ENCODE measurements around the gene GASK1B. TPM values are rescaled to one million over a fixed set of nuclear protein-coding genes. Genes with fewer than 3 reads are reported as not detected.
A peak's percentile ranks its signal among the peaks of the same experiment; 100 is the strongest.

GASK1B gene
- polyA plus RNA-seq, 2 donors, result 1.0 to 1.6 TPM

DNA sequence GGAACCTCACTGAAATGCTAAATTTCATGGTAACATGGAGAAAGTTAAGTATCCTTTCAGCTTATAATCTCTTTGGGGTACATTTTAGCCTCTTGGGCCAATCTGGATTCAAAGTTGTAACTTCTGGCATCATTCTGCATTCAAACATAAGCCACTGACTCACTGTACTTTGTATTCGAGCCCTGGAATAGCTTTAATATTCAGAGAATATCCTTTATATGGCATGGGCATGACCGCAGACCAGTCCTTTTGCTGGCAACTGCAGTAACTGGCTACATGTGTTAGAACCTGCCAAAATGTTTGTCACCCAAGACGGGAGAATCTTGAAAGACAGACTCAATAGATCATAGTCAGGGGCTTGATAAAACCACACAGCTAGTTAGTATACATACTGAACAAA is 3.3 kb downstream of the GASK1B start:
- Histone ChIP-seq H3K4me3 (ENCODE audit: low read depth in 1 of 2, low read length in 2 of 2) (peak overlapping the region in 1 of 2 donors; percentile 2), H3K4me1 (ENCODE audit: control insufficient read depth in 2 of 2, insufficient read depth in 2 of 2, low read length in 1 of 2) (peaks cover 0 to 3% of the 10 kb centered on the region in 2 donors), H3K9me3 (ENCODE audit: control insufficient read depth in 2 of 2, insufficient read depth in 1 of 2, low read depth in 1 of 2, low read length in 1 of 2) (no peaks in the 10 kb centered on the region), H3K27ac (ENCODE audit: low read depth in 2 of 2, low read length in 1 of 2) (no peak overlapping the region), H3K36me3 (ENCODE audit: control insufficient read depth in 2 of 2, insufficient read depth in 2 of 2, low read length in 1 of 2) (no peaks in the 10 kb centered on the region), H3K27me3 (ENCODE audit: control insufficient read depth in 1 of 2, insufficient read depth in 2 of 2, low read length in 2 of 2) (no peaks in the 10 kb centered on the region)
- 28 to 45% methylated on average over 3 of the region's 3 CpGs for WGBS, 2 donors

DNA sequence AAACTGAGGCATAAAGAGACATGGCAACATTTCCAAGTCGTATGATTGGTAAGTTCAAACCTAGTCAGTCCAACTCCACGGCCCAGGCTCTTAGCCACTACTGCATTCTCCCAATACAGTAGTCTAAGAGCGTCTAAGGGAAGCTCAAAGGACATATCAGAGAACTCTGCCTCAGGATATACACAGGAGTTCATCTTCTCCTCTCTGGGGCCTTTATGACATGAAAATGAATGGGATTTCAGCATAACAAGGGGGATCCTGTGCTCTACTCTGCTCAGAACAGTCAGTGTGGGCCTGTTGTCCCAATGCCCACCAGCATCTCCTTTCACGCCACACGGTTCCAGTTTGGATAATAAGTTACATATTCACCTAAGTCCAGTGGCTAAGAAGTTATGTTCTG is 4.2 kb downstream of the GASK1B start:
- H3K9me3 ChIP-seq (ENCODE audit: control insufficient read depth in 2 of 2, insufficient read depth in 1 of 2, low read depth in 1 of 2, low read length in 1 of 2), result no peaks in the 10 kb centered on the region
- peak overlapping the region in 1 of 2 donors; percentile 15 for H3K4me3 ChIP-seq (ENCODE audit: low read depth in 1 of 2, low read length in 2 of 2)
- WGBS, 2 donors, result 77 to 85% methylated on average over 5 of the region's 5 CpGs
- no peak overlapping the region for H3K27ac ChIP-seq (ENCODE audit: low read depth in 2 of 2, low read length in 1 of 2)
- H3K36me3 ChIP-seq (ENCODE audit: control insufficient read depth in 2 of 2, insufficient read depth in 2 of 2, low read length in 1 of 2), result no peaks in the 10 kb centered on the region
- peaks cover 0 to 3% of the 10 kb centered on the region in 2 donors for H3K4me1 ChIP-seq (ENCODE audit: control insufficient read depth in 2 of 2, insufficient read depth in 2 of 2, low read length in 1 of 2)
- no peaks in the 10 kb centered on the region for H3K27me3 ChIP-seq (ENCODE audit: control insufficient read depth in 1 of 2, insufficient read depth in 2 of 2, low read length in 2 of 2)

DNA sequence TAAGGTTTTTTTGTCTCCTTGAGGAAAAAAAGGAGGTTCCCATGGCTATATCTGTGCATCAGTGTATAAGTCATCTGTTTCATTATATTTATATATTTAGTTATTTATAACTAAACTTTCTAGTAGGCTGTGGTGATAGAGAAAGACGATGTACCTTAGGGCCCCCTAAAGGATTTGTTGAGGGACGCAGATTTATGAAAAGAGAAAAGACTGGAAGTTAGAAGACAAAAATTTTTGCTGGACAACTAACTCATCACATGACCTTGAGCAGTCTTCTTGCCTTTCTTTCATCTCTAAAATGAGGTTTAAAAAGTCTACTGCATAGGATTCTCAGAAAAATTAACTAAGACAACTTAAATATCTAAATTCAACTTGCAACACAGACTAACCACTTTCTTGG is 6.1 kb downstream of the GASK1B start:
- Histone ChIP-seq H3K4me3 (ENCODE audit: low read depth in 1 of 2, low read length in 2 of 2) (no peak overlapping the region), H3K4me1 (ENCODE audit: control insufficient read depth in 2 of 2, insufficient read depth in 2 of 2, low read length in 1 of 2) (peaks cover 0 to 3% of the 10 kb centered on the region in 2 donors), H3K36me3 (ENCODE audit: control insufficient read depth in 2 of 2, insufficient read depth in 2 of 2, low read length in 1 of 2) (no peaks in the 10 kb centered on the region), H3K27me3 (ENCODE audit: control insufficient read depth in 1 of 2, insufficient read depth in 2 of 2, low read length in 2 of 2) (no peaks in the 10 kb centered on the region), H3K27ac (ENCODE audit: low read depth in 2 of 2, low read length in 1 of 2) (no peak overlapping the region), H3K9me3 (ENCODE audit: control insufficient read depth in 2 of 2, insufficient read depth in 1 of 2, low read depth in 1 of 2, low read length in 1 of 2) (no peaks in the 10 kb centered on the region)
- WGBS, 2 donors, result 53 to 59% methylated on average over 2 of the region's 2 CpGs

DNA sequence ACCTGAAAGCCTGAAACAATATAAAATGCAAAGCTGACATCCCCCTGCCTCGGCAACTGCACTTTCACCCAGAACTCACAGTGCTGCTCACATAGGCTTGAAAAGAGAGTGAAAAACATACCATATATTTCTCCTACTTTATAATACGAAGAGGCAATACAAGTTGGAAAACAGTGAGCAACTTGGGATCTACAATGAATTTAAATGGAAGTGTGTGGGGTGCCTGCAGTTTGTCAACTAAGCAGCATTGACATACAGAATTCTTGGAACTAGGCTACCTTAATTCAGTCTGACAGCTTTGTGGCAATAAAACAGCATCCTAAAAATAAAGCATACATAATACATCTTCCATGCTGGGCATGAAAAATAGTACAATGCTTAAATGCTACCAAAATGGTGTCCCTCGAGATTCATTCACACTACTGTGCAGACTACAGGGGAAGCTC is 8.0 kb downstream of the GASK1B start:
- Histone ChIP-seq H3K9me3 (ENCODE audit: control insufficient read depth in 2 of 2, insufficient read depth in 1 of 2, low read depth in 1 of 2, low read length in 1 of 2) (no peaks in the 10 kb centered on the region), H3K36me3 (ENCODE audit: control insufficient read depth in 2 of 2, insufficient read depth in 2 of 2, low read length in 1 of 2) (no peaks in the 10 kb centered on the region), H3K27ac (ENCODE audit: low read depth in 2 of 2, low read length in 1 of 2) (no peak overlapping the region), H3K4me3 (ENCODE audit: low read depth in 1 of 2, low read length in 2 of 2) (no peak overlapping the region), H3K27me3 (ENCODE audit: control insufficient read depth in 1 of 2, insufficient read depth in 2 of 2, low read length in 2 of 2) (no peaks in the 10 kb centered on the region), H3K4me1 (ENCODE audit: control insufficient read depth in 2 of 2, insufficient read depth in 2 of 2, low read length in 1 of 2) (no peaks in the 10 kb centered on the region)
- 54 to 55% methylated on average over 3 of the region's 3 CpGs for WGBS, 2 donors

DNA sequence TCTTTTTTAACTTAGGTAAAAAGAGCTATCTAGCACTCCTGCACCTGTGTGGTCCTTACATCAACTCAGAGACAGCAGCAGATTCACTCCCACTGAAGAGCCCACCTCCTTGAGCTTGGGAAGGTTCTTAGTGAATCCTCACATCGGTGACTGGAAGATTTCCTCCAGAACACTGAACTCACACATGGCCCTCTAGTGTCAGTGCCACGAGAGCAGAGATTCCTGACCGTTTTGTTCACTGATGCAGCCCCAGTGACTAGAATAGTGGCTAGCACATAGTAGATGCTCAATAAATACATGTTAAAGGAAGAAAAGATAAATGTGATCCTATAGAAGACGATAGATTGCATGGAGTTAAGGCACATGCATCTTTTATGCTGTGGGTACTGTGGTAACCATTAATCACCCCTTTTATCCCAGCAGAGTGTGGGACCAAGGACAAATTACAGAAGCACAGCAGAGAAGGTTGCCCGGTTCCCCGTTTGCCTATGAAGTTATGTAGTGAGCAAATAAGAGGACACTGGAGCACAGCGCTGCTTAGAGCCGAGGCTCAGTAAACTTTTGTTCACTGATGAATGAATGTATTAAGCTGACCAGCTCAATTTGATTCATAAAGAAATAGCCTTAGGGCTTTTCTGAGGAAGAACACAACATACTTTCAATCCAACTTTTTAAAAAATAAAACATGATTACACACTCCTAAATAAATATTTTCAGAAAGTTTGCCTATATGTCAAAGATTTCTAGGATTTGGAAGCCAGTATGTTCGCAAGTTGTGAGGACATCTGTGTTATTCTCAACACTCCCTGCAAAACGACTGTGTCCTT is 8.7 kb downstream of the GASK1B start:
- 42 to 44% methylated on average over 10 of the region's 10 CpGs for WGBS, 2 donors
- Histone ChIP-seq H3K4me1 (ENCODE audit: control insufficient read depth in 2 of 2, insufficient read depth in 2 of 2, low read length in 1 of 2) (no peaks in the 10 kb centered on the region), H3K9me3 (ENCODE audit: control insufficient read depth in 2 of 2, insufficient read depth in 1 of 2, low read depth in 1 of 2, low read length in 1 of 2) (no peaks in the 10 kb centered on the region), H3K27me3 (ENCODE audit: control insufficient read depth in 1 of 2, insufficient read depth in 2 of 2, low read length in 2 of 2) (no peaks in the 10 kb centered on the region), H3K27ac (ENCODE audit: low read depth in 2 of 2, low read length in 1 of 2) (no peak overlapping the region), H3K36me3 (ENCODE audit: control insufficient read depth in 2 of 2, insufficient read depth in 2 of 2, low read length in 1 of 2) (no peaks in the 10 kb centered on the region), H3K4me3 (ENCODE audit: low read depth in 1 of 2, low read length in 2 of 2) (no peak overlapping the region)

DNA sequence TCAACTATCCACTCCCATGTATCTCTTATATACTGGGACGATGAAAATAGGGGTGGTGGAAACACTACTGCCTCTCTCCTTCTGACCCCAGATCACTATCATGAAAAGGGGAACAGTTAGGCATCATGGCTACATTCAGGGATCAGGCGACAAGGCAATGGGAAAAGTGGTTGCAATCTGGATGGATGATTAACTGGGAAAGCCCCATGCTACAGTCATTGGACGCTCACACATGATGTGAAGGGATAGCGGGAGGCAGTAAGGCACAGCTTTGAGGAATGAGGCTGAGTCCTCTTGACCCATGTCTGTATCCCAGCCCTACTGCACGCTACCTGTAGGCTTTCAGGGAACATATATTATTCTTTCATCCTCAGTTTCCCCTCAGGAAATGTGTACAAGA is 10.2 kb downstream of the GASK1B start:
- Histone ChIP-seq H3K27me3 (ENCODE audit: control insufficient read depth in 1 of 2, insufficient read depth in 2 of 2, low read length in 2 of 2) (no peaks in the 10 kb centered on the region), H3K4me3 (ENCODE audit: low read depth in 1 of 2, low read length in 2 of 2) (no peak overlapping the region), H3K4me1 (ENCODE audit: control insufficient read depth in 2 of 2, insufficient read depth in 2 of 2, low read length in 1 of 2) (no peaks in the 10 kb centered on the region), H3K27ac (ENCODE audit: low read depth in 2 of 2, low read length in 1 of 2) (no peak overlapping the region), H3K9me3 (ENCODE audit: control insufficient read depth in 2 of 2, insufficient read depth in 1 of 2, low read depth in 1 of 2, low read length in 1 of 2) (no peaks in the 10 kb centered on the region), H3K36me3 (ENCODE audit: control insufficient read depth in 2 of 2, insufficient read depth in 2 of 2, low read length in 1 of 2) (no peaks in the 10 kb centered on the region)
- 89% methylated on average over 5 of the region's 5 CpGs for WGBS, 2 donors

DNA sequence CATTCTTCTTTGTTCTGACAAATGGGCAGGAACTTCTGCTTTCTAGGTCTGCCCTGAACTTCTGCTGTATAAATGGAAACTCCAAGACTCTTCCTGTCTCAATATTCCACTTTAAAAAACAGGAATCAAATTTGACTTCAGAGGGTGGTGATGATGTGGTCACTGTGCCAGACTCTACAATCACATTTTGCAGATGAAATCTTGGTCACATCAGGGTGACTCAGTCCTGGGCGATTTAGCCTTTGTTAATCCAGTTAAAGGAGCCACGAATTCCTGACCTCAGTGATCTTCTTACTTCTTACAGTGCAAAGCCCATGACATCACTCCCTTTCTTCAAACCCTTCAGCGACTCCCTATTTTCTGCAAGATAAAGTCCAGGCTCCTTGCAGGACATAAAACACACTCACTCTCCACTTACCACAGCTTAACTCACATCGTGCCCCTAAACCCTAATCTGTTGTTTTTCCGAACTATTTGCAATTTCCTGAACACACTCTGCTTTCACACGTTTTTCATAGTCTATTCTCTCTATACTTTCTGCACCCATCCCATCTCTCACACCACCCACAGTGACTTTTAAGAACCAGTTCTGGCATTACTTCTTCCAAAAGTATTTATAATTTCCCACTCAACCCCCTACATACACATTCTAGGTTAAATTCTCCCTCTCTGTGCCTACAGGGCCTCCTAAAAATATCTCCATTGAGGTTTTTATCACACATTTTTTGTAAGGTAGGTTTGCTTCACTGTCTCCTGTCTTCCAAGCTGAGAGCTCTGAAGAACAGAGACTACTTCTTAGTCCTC is 11.1 kb downstream of the GASK1B start:
- no peaks in the 10 kb centered on the region for H3K9me3 ChIP-seq (ENCODE audit: control insufficient read depth in 2 of 2, insufficient read depth in 1 of 2, low read depth in 1 of 2, low read length in 1 of 2)
- WGBS, 2 donors, result 49 to 56% methylated on average over 6 of the region's 6 CpGs

DNA sequence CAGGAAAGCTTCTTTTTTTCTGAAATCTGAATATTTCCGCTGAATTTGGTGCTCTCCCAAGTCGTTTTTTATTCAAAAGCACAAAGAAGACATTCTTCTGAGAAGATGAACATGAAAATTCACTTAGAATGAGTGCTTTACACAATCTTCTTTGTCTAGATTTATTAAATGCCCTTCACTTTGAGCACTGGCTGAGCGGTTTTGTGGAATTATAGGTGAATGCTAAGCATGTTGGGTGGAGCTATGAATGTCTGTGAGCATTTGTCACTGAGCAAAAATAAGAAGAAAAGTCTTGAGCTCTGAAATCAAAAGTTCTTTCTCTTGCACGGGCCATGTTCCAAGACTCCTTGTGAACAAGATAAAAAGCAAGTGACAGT is 13.1 kb downstream of the GASK1B start:
- H3K27ac ChIP-seq (ENCODE audit: low read depth in 2 of 2, low read length in 1 of 2), result no peak overlapping the region
- 62 to 70% methylated on average over 4 of the region's 4 CpGs for WGBS, 2 donors
- no peaks in the 10 kb centered on the region for H3K4me1 ChIP-seq (ENCODE audit: control insufficient read depth in 2 of 2, insufficient read depth in 2 of 2, low read length in 1 of 2)

More for the DNA sequence above, 11.1 kb downstream of the GASK1B start:
- H3K4me1 ChIP-seq (ENCODE audit: control insufficient read depth in 2 of 2, insufficient read depth in 2 of 2, low read length in 1 of 2), result no peaks in the 10 kb centered on the region
- H3K36me3 ChIP-seq (ENCODE audit: control insufficient read depth in 2 of 2, insufficient read depth in 2 of 2, low read length in 1 of 2), result no peaks in the 10 kb centered on the region
- H3K27me3 ChIP-seq (ENCODE audit: control insufficient read depth in 1 of 2, insufficient read depth in 2 of 2, low read length in 2 of 2), result no peaks in the 10 kb centered on the region
- no peak overlapping the region for H3K4me3 ChIP-seq (ENCODE audit: low read depth in 1 of 2, low read length in 2 of 2)
- no peak overlapping the region for H3K27ac ChIP-seq (ENCODE audit: low read depth in 2 of 2, low read length in 1 of 2)

DNA sequence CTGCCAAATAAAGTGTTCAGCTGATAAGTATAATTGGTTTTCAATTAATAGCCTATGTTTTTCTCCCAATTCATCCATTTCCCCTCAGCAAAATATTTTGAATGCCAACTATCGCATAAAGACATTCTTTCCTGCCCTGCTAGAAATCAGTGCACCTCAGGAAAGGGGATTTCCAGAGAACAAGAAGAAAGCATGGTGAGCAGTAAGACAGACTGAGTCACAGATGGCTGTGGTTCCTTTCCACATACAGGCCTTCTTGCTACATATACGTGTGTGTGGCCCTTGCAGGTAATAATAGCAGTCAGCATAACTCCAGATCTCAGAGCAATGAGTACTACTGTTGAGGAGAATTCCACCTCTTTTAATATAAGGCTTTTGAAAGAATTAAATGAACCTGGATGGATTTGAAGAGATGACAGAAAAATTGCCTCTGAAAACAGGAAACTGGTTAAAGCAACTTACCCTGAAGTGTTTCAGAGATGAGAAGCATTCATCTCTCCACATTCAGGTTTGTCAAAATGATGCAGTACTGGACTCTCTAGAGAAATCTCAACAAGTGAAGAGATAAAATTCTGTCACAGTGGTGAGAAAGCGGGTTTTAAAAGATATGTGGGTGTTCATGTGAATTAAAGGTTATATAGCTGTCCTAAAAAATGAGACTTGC is 13.6 kb downstream of the GASK1B start:
- no peaks in the 10 kb centered on the region for H3K9me3 ChIP-seq (ENCODE audit: control insufficient read depth in 2 of 2, insufficient read depth in 1 of 2, low read depth in 1 of 2, low read length in 1 of 2)
- no peaks in the 10 kb centered on the region for H3K4me1 ChIP-seq (ENCODE audit: control insufficient read depth in 2 of 2, insufficient read depth in 2 of 2, low read length in 1 of 2)
- no peaks in the 10 kb centered on the region for H3K27me3 ChIP-seq (ENCODE audit: control insufficient read depth in 1 of 2, insufficient read depth in 2 of 2, low read length in 2 of 2)
- H3K27ac ChIP-seq (ENCODE audit: low read depth in 2 of 2, low read length in 1 of 2), result no peak overlapping the region
- H3K4me3 ChIP-seq (ENCODE audit: low read depth in 1 of 2, low read length in 2 of 2), result no peak overlapping the region
- 55 to 66% methylated on average over 3 of the region's 3 CpGs for WGBS, 2 donors
- no peaks in the 10 kb centered on the region for H3K36me3 ChIP-seq (ENCODE audit: control insufficient read depth in 2 of 2, insufficient read depth in 2 of 2, low read length in 1 of 2)

More for the DNA sequence above, 13.1 kb downstream of the GASK1B start:
- Histone ChIP-seq H3K9me3 (ENCODE audit: control insufficient read depth in 2 of 2, insufficient read depth in 1 of 2, low read depth in 1 of 2, low read length in 1 of 2) (no peaks in the 10 kb centered on the region), H3K4me3 (ENCODE audit: low read depth in 1 of 2, low read length in 2 of 2) (no peak overlapping the region), H3K27me3 (ENCODE audit: control insufficient read depth in 1 of 2, insufficient read depth in 2 of 2, low read length in 2 of 2) (no peaks in the 10 kb centered on the region), H3K36me3 (ENCODE audit: control insufficient read depth in 2 of 2, insufficient read depth in 2 of 2, low read length in 1 of 2) (no peaks in the 10 kb centered on the region)

Measured in esophagus (tissue), 2 donors.